OCI-LY3 (cell line): ENCODE measurements around the gene GAL3ST3.
"Not testable (repeated sequence)": the region's sequence is repeated elsewhere in the genome, so short reads cannot be mapped to it uniquely, and the experiment has no call there.

Experiments
- H2AFZ ChIP-seq: fragments of 200-600, 300-600 bp; shearing (Covaris generic); 2 replicates; pipeline ENCODE4 v1.6.0; 2014; ENCODE audit warnings: antibody characterized with exemption, low read depth, low read length
- H3K27ac ChIP-seq: fragments of 200-600, 300-600 bp; sonication (generic); 2 replicates; pipeline ENCODE4 v1.5.1; 2014; ENCODE audit warnings: mild to moderate bottlenecking, low read length, moderate library complexity, mixed read lengths
- H3K27me3 ChIP-seq: fragments of 200-600, 300-600 bp; sonication (generic); 2 replicates; pipeline ENCODE4 v1.6.1; 2014; ENCODE audit warnings: low read depth, low read length, mixed read lengths
- H3K36me3 ChIP-seq: fragments of 200-600, 300-600 bp; sonication (generic); replicated peaks from 2 replicates; pipeline ENCODE3; 2014; ENCODE audit warnings: low read depth, low read length, mixed read lengths
- H3K4me1 ChIP-seq: fragments of 300-600, 200-600 bp; sonication (generic); 2 replicates; pipeline ENCODE4 v1.6.1; 2014; ENCODE audit warnings: low read length, mixed read lengths
- H3K4me2 ChIP-seq: fragments of 200-600, 300-600 bp; sonication (generic); 2 replicates; pipeline ENCODE4 v1.6.1; 2014; ENCODE audit warnings: low read length, mixed read lengths
- H3K4me3 ChIP-seq: fragments of 300-600, 200-600 bp; sonication (generic); 2 replicates; pipeline ENCODE4 v1.5.1; 2014; ENCODE audit warnings: antibody characterized with exemption, mild to moderate bottlenecking, low read length, moderate library complexity
- H3K79me2 ChIP-seq: fragments of 300-600, 200-600 bp; shearing (Covaris generic); 2 replicates; pipeline ENCODE4 v1.6.1; 2014; ENCODE audit warnings: mild to moderate bottlenecking, low read length, mixed read lengths
- H3K9ac ChIP-seq: fragments of 300-600, 200-600 bp; shearing (Covaris generic); 2 replicates; pipeline ENCODE4 v1.6.0; 2014; ENCODE audit warnings: mild to moderate bottlenecking, low read length, moderate library complexity
- H3K9me3 ChIP-seq: fragments of 200-600, 300-600 bp; shearing (Covaris generic); 2 replicates; pipeline ENCODE4 v1.6.1; 2014; ENCODE audit warnings: low read length, mixed read lengths; ENCODE audit not compliant: insufficient read depth
- H4K20me1 ChIP-seq: fragments of 200-600, 300-600 bp; sonication (generic); 2 replicates; pipeline ENCODE4 v1.6.1; 2016; ENCODE audit warnings: low read length, mixed read lengths; ENCODE audit not compliant: insufficient read depth
- CTCF ChIP-seq: fragments of 200-600, 300-600 bp; sonication (generic); IDR thresholded peaks from 2 replicates; pipeline ENCODE4 v1.5.1; 2014; ENCODE audit warnings: antibody characterized with exemption, low read length, low read depth
- EZH2phosphoT487 ChIP-seq: fragments of 200-600 bp; shearing (Covaris generic); IDR thresholded peaks from 2 replicates; pipeline ENCODE4 v1.6.1; 2018; ENCODE audit warnings: antibody characterized with exemption, mixed run types, low read depth

Gene GAL3ST3

GRCh38 chr11:66026017-66026529 lies 22.9 kb downstream of the GAL3ST3 start, which contains the start of gene CATSPER1:
Gene CATSPER1 (minus strand): TSS chr11:66026479. CDS start chr11:66026379, 100 bp downstream.
- Histone ChIP-seq H3K4me3 (no peak within 1 kb of the TSS), H3K27ac (no peak within 1 kb of the TSS), H3K9ac (no peak within 1 kb of the TSS), H3K79me2 (no peaks in the 10 kb centered on the region), H3K36me3 (no peaks in the 10 kb centered on the region), H3K27me3 (peaks cover 16% of the 10 kb centered on the region), H2AFZ (no peak within 1 kb of the TSS), H4K20me1 (no peaks in the 10 kb centered on the region), H3K4me2 (no peak within 1 kb of the TSS), H3K4me1 (peaks cover 2% of the 10 kb centered on the region; the same call in 1 of the 2 replicates), H3K9me3 (no peaks in the 10 kb centered on the region)
- TF ChIP-seq EZH2phosphoT487 = no peak
- TF ChIP-seq CTCF = no peak

- H3K4me1 ChIP-seq, H3K4me3 ChIP-seq, H3K79me2 ChIP-seq, H3K36me3 ChIP-seq, H4K20me1 ChIP-seq, H3K27ac ChIP-seq, H3K9ac ChIP-seq, H3K9me3 ChIP-seq, H3K4me2 ChIP-seq, H2AFZ ChIP-seq: not testable (repeated sequence)
- H3K27me3 ChIP-seq = peaks cover 12% of the 10 kb centered on the region
Observed at GRCh38 chr11:66023186-66023440, 25.8 kb downstream of the GAL3ST3 start.

GRCh38 chr11:66022401-66023185 lies 26.4 kb downstream of the GAL3ST3 start:
- peak overlapping the region; percentile 74 for H3K4me2 ChIP-seq
- H2AFZ ChIP-seq = peak overlapping the region; percentile 83
- H3K4me3 ChIP-seq = peak overlapping the region; percentile 31

GRCh38 chr11:66020618-66021357 lies 28.2 kb downstream of the GAL3ST3 start:
- H3K4me3 ChIP-seq = no peak overlapping the region
- no peaks in the 10 kb centered on the region for H3K9me3 ChIP-seq
- H4K20me1 ChIP-seq = no peaks in the 10 kb centered on the region
- peaks cover 10% of the 10 kb centered on the region for H3K27me3 ChIP-seq
- no peak overlapping the region for H2AFZ ChIP-seq
- no peak overlapping the region for H3K4me2 ChIP-seq
- H3K9ac ChIP-seq = no peak overlapping the region
- TF ChIP-seq EZH2phosphoT487 = no peak
- no peak for TF ChIP-seq CTCF
- H3K79me2 ChIP-seq = no peaks in the 10 kb centered on the region
- H3K27ac ChIP-seq = no peak overlapping the region
- H3K36me3 ChIP-seq = no peaks in the 10 kb centered on the region
- H3K4me1 ChIP-seq = peaks cover 2% of the 10 kb centered on the region; the same call in 1 of the 2 replicates

More at GRCh38 chr11:66022401-66023185, 26.4 kb downstream of the GAL3ST3 start:
- Histone ChIP-seq H3K36me3 (no peaks in the 10 kb centered on the region), H3K27me3 (peaks cover 10% of the 10 kb centered on the region), H3K4me1 (peaks cover 2% of the 10 kb centered on the region; the same call in 1 of the 2 replicates), H3K9me3 (no peaks in the 10 kb centered on the region), H4K20me1 (no peaks in the 10 kb centered on the region), H3K27ac (no peak overlapping the region), H3K9ac (no peak overlapping the region), H3K79me2 (no peaks in the 10 kb centered on the region)
- peak; percentile 93 for TF ChIP-seq CTCF
- TF ChIP-seq EZH2phosphoT487 = no peak
